GM13976 (cell line): ENCODE results near the gene TM4SF4.

Source experiments
- DNase-seq: peaks from one replicate; pipeline ENCODE4 v3.0.0; 2012; ENCODE audit warnings: low spot score
- in situ Hi-C: fragments of 300-500 bp; cut with MboI; formaldehyde crosslinking; loops from one replicate; pipeline ENCODE4 v1.12.0; 2022; ENCODE audit warnings: low sequenced_read_pairs, mixed read lengths, inconsistent platforms; ENCODE audit not compliant: unreplicated experiment
- TF ChIP-seq, protein P1 (sequence below): IDR thresholded peaks from 2 replicates; pipeline ENCODE4 v1.5.1; 2012; ENCODE audit warnings: borderline replicate concordance, mild to moderate bottlenecking; ENCODE audit not compliant: insufficient read depth; ENCODE audit errors: extremely low read depth, missing control alignments, control extremely low read depth

TM4SF4 gene

DNA sequence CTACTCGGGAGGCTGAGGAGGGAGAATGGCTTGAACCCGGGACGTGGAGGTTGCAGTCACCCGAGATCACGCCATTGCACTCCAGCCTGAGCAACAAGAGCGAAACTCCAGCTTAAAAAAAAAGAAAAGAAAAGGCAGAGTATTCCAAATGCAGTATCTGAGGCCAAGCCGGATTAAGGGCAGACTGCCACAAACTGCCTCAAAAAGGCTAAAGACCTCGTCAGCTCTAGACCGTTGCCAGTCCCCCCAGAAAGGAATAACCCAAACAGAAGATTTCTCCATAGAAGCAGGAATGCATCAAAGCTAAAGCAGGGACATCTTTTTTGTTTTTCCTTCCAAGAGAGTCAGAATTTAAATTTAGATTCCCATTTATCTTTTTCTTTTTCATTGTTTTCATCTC is 72.9 kb downstream of the TM4SF4 start:
- TF ChIP-seq, protein P1, sequence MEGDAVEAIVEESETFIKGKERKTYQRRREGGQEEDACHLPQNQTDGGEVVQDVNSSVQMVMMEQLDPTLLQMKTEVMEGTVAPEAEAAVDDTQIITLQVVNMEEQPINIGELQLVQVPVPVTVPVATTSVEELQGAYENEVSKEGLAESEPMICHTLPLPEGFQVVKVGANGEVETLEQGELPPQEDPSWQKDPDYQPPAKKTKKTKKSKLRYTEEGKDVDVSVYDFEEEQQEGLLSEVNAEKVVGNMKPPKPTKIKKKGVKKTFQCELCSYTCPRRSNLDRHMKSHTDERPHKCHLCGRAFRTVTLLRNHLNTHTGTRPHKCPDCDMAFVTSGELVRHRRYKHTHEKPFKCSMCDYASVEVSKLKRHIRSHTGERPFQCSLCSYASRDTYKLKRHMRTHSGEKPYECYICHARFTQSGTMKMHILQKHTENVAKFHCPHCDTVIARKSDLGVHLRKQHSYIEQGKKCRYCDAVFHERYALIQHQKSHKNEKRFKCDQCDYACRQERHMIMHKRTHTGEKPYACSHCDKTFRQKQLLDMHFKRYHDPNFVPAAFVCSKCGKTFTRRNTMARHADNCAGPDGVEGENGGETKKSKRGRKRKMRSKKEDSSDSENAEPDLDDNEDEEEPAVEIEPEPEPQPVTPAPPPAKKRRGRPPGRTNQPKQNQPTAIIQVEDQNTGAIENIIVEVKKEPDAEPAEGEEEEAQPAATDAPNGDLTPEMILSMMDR = no peak
- in situ Hi-C loops = no loop called here
- no peak for DNase-seq

DNA sequence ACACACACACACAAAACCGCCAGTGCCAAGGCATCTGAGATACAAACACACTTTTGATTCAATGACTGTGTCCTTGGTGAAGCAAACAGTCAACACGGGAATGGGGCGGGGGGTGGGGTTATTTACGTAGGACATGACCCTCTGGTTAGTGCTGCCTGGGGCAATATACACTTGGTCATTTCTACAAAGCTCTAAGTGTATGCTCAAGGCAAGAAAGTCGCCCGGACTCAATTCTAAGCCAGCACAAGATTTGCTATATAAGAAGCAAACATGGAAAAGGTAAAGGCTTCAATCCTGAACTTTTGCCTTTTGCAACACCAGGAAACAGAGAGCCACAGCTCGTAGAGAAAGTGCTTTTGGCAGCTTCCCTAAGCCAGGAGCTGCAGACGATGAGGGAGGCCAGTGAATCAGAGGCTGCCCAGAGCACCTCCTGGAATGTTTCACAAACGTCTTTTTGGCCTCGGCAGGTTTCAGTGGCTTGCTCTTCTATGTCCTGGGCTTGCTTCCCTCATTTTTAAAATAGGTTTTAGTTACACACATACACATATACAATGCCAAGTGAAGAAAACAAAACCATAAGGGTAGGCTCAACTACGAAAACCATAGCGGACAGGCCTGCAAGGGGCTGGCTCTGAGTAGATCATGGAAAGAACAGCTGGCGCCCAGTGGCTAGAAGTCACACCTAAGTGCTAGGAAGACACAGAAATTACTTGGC is 73.6 kb downstream of the TM4SF4 start:
- TF ChIP-seq, protein P1 = no peak
- DNase-seq = no peak
- in situ Hi-C loops = no loop called here

DNA sequence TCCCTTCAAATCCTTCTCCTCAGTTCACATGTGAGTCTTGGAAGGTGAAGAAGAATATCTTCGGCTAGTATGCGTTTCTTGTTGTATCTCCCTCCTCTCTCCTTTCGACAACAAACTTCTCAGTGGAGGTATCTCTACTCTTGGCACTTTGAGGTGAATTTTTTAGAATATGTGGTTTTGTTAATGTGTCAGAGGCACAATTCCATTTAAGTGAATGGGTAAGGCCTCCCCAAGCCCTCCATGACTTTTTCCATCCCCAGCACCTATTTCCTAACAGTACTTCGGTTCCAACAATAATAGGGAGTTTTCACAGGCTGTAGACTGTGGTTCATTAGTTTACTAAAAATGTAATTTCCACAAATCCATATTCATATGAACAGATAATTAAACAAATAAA is 74.2 kb downstream of the TM4SF4 start:
- no peak for DNase-seq
- in situ Hi-C loops = no loop called here

GRCh38 chr3:149551500-149551899 is 77.0 kb downstream of the TM4SF4 start:
- in situ Hi-C loops = no loop called here
- DNase-seq = no peak
- TF ChIP-seq, protein P1 = no peak

More for the DNA sequence above, 74.2 kb downstream of the TM4SF4 start:
- TF ChIP-seq, protein P1 = no peak

- in situ Hi-C loops = no loop called here
- no peak for DNase-seq
- TF ChIP-seq, protein P1 = no peak
Measured at GRCh38 chr3:149552700-149553099, 78.2 kb downstream of the TM4SF4 start.
